Smooth muscle cell (in vitro differentiated cells): Measurements from ENCODE around the gene CCL24. TPM values are rescaled to one million over a fixed set of nuclear protein-coding genes. Genes with fewer than 3 reads are reported as not detected.
"Not testable (repeated sequence)": the region's sequence is repeated elsewhere in the genome, so short reads cannot be mapped to it uniquely, and the experiment has no call there.

Source experiments
- DNase-seq: peaks from one replicate; lab custom pipeline; 2025; ENCODE audit not compliant: unreplicated experiment; lab: John Stamatoyannopoulos, UW
- H2AFZ ChIP-seq: fragments of 200-600 bp; sonication (generic); 2 replicates; pipeline ENCODE4 v1.6.0; 2016; ENCODE audit warnings: antibody characterized with exemption, low read depth, mild to moderate bottlenecking
- H3F3A ChIP-seq: fragments of 200-600 bp; sonication (generic); 2 replicates; pipeline ENCODE4 v1.6.0; 2017; ENCODE audit warnings: antibody characterized with exemption, low read depth
- H3K27ac ChIP-seq: fragments of 200-600 bp; sonication (generic); 2 replicates; pipeline ENCODE4 v1.5.1; 2016; ENCODE audit warnings: low read depth, mild to moderate bottlenecking
- H3K27me3 ChIP-seq: fragments of 200-600 bp; sonication (generic); 2 replicates; pipeline ENCODE4 v1.6.1; 2016; ENCODE audit warnings: low read depth, mild to moderate bottlenecking
- H3K36me3 ChIP-seq: fragments of 200-600 bp; sonication (generic); 2 replicates; pipeline ENCODE4 v1.5.1; 2016; ENCODE audit warnings: low read depth
- H3K4me1 ChIP-seq: fragments of 200-600 bp; sonication (generic); 2 replicates; pipeline ENCODE4 v1.5.1; 2016; ENCODE audit warnings: low read depth
- H3K4me2 ChIP-seq: fragments of 200-600 bp; sonication (generic); 2 replicates; pipeline ENCODE4 v1.6.0; 2016; ENCODE audit warnings: mild to moderate bottlenecking
- H3K4me3 ChIP-seq: fragments of 200-600 bp; sonication (generic); 2 replicates; pipeline ENCODE4 v1.5.1; 2016; ENCODE audit warnings: mild to moderate bottlenecking
- H3K79me2 ChIP-seq: fragments of 200-600 bp; sonication (generic); 2 replicates; pipeline ENCODE4 v1.6.0; 2016; ENCODE audit warnings: low read depth, mild to moderate bottlenecking
- H3K9ac ChIP-seq: fragments of 200-600 bp; sonication (generic); 2 replicates; pipeline ENCODE4 v1.6.0; 2016; ENCODE audit warnings: low read depth
- H3K9me3 ChIP-seq: fragments of 200-600 bp; sonication (generic); replicated peaks from 2 replicates; pipeline ENCODE4 v1.5.1; 2016; ENCODE audit warnings: low read depth
- H4K20me1 ChIP-seq: fragments of 200-600 bp; sonication (generic); 2 replicates; pipeline ENCODE4 v1.6.0; 2016; ENCODE audit warnings: low read depth
- WGBS: methylation state at CpG from one replicate; pipeline ENCODE4 v1.1.7; 2016; ENCODE audit warnings: low lambda C conversion rate; 5-methylcytosine and 5-hydroxymethylcytosine counted together
- polyA plus RNA-seq: library from polyadenylated mRNA; unstranded; fragments of >200 nt; fragmentation: Nextera tagmentation; extraction: Ambion mirVana; gene quantifications from 2 replicates; pipeline ENCODE4 v1.2.1, GENCODE V29; 2016
- total RNA-seq: library from RNA; depleted of rRNA; stranded (reverse); fragments of >200 nt; gene quantifications from 2 replicates; pipeline ENCODE4 v1.2.3, GENCODE V29; 2014
- TF ChIP-seq, protein P1 (sequence below): fragments of 200-600 bp; sonication (generic); IDR thresholded peaks from 2 replicates; pipeline ENCODE4 v1.5.1; 2017; ENCODE audit warnings: borderline replicate concordance, mild to moderate bottlenecking, antibody characterized with exemption; ENCODE audit not compliant: insufficient read depth, poor library complexity, severe bottlenecking

CCL24 gene
- total and polyA plus RNA-seq, 2 experiments from 2014 or later: not detected

GRCh38 chr7:75854233-75854632 lies 40.6 kb upstream of the CCL24 start:
- DNase-seq: no peak
- H3K79me2 ChIP-seq: no peaks in the 10 kb centered on the region
- TF ChIP-seq, protein P1, sequence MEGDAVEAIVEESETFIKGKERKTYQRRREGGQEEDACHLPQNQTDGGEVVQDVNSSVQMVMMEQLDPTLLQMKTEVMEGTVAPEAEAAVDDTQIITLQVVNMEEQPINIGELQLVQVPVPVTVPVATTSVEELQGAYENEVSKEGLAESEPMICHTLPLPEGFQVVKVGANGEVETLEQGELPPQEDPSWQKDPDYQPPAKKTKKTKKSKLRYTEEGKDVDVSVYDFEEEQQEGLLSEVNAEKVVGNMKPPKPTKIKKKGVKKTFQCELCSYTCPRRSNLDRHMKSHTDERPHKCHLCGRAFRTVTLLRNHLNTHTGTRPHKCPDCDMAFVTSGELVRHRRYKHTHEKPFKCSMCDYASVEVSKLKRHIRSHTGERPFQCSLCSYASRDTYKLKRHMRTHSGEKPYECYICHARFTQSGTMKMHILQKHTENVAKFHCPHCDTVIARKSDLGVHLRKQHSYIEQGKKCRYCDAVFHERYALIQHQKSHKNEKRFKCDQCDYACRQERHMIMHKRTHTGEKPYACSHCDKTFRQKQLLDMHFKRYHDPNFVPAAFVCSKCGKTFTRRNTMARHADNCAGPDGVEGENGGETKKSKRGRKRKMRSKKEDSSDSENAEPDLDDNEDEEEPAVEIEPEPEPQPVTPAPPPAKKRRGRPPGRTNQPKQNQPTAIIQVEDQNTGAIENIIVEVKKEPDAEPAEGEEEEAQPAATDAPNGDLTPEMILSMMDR: no peak

GRCh38 chr7:75850235-75850634 lies 36.6 kb upstream of the CCL24 start:
- TF ChIP-seq, protein P1: no peak

More at GRCh38 chr7:75854233-75854632, 40.6 kb upstream of the CCL24 start:
- no peaks in the 10 kb centered on the region for H3K9me3 ChIP-seq
- no peaks in the 10 kb centered on the region for H3K4me1 ChIP-seq
- no peak overlapping the region for H3K4me3 ChIP-seq
- no peak overlapping the region for H3K4me2 ChIP-seq
- WGBS: 64% methylated on average over 5 of the region's 5 CpGs
- no peak overlapping the region for H3K9ac ChIP-seq
- H3K27me3 ChIP-seq: no peaks in the 10 kb centered on the region
- H4K20me1 ChIP-seq: no peaks in the 10 kb centered on the region
- H3K36me3 ChIP-seq: no peaks in the 10 kb centered on the region
- H2AFZ ChIP-seq: no peak overlapping the region
- no peaks in the 10 kb centered on the region for H3F3A ChIP-seq
- H3K27ac ChIP-seq: no peak overlapping the region

GRCh38 chr7:75849573-75849972 lies 36.0 kb upstream of the CCL24 start:
- Histone ChIP-seq H3K4me1 (no peaks in the 10 kb centered on the region), H3K9ac (no peak overlapping the region), H3K27ac (no peak overlapping the region), H3K27me3 (no peaks in the 10 kb centered on the region), H4K20me1 (no peaks in the 10 kb centered on the region), H3K79me2 (no peaks in the 10 kb centered on the region), H3K36me3 (no peaks in the 10 kb centered on the region), H3K4me2 (no peak overlapping the region), H3K9me3 (no peaks in the 10 kb centered on the region), H2AFZ (no peak overlapping the region), H3K4me3 (no peak overlapping the region), H3F3A (no peaks in the 10 kb centered on the region)
- DNase-seq: no peak
- TF ChIP-seq, protein P1: no peak
- 70% methylated on average over 3 of the region's 3 CpGs for WGBS

More at GRCh38 chr7:75850235-75850634, 36.6 kb upstream of the CCL24 start:
- Histone ChIP-seq H3K9me3 (no peaks in the 10 kb centered on the region), H3K79me2 (no peaks in the 10 kb centered on the region), H3K9ac (no peak overlapping the region), H3K4me1 (no peaks in the 10 kb centered on the region), H4K20me1 (no peaks in the 10 kb centered on the region), H3K27me3 (no peaks in the 10 kb centered on the region), H3K4me3 (no peak overlapping the region), H2AFZ (no peak overlapping the region), H3F3A (no peaks in the 10 kb centered on the region), H3K27ac (no peak overlapping the region), H3K4me2 (no peak overlapping the region), H3K36me3 (no peaks in the 10 kb centered on the region)
- WGBS: 86% methylated on average over 4 of the region's 4 CpGs
- no peak for DNase-seq

GRCh38 chr7:75847707-75848106 lies 34.1 kb upstream of the CCL24 start:
- Histone ChIP-seq H3K4me2 (no peak overlapping the region), H3K27ac (no peak overlapping the region), H3K4me1 (no peaks in the 10 kb centered on the region), H3K9me3 (no peaks in the 10 kb centered on the region), H3K36me3 (no peaks in the 10 kb centered on the region), H4K20me1 (no peaks in the 10 kb centered on the region), H2AFZ (no peak overlapping the region), H3F3A (peaks cover under 1% of the 10 kb centered on the region), H3K4me3 (no peak overlapping the region), H3K27me3 (no peaks in the 10 kb centered on the region), H3K9ac (no peak overlapping the region), H3K79me2 (no peaks in the 10 kb centered on the region)
- WGBS: 90% methylated on average over 7 of the region's 7 CpGs
- TF ChIP-seq, protein P1: no peak
- no peak for DNase-seq

GRCh38 chr7:75845132-75845531 lies 31.5 kb upstream of the CCL24 start:
- not testable (repeated sequence) for DNase-seq, H3K9me3 ChIP-seq, H3K79me2 ChIP-seq, H3K4me1 ChIP-seq, H3K27ac ChIP-seq, H3F3A ChIP-seq, H3K27me3 ChIP-seq, H4K20me1 ChIP-seq, H3K9ac ChIP-seq, H3K36me3 ChIP-seq, H3K4me2 ChIP-seq, H2AFZ ChIP-seq, H3K4me3 ChIP-seq
- WGBS: 94% methylated on average over 6 of the region's 6 CpGs
